Transverse colon (tissue), 4 donors: ENCODE measurements around the gene LAMA3.

Source experiments
- EP300 ChIP-seq: sonication (generic); formaldehyde crosslinking; IDR thresholded peaks from one replicate; pipeline ENCODE4 v1.6.1; 2017; ENCODE audit warnings: antibody characterized with exemption, low read depth
- POLR2A ChIP-seq: fragments of 450-650 bp; IDR thresholded peaks from one replicate; pipeline ENCODE4 v1.6.1; 2016; ENCODE audit warnings: antibody characterized with exemption, mild to moderate bottlenecking, moderate library complexity
- POLR2AphosphoS5 ChIP-seq, 3 donors: sonication (generic); formaldehyde crosslinking; IDR thresholded peaks; one replicate each; pipeline ENCODE4 v1.6.1; 2016; ENCODE audit warnings: antibody characterized with exemption in 3 of 3
- TF ChIP-seq, protein P1 (sequence below), 5 experiments: fragments of 200-600 bp in 3 of 5; fragments of 450-650 bp in 2 of 5; sonication (generic) in 3 of 5; IDR thresholded peaks; 1 replicate in 2 of 5; 2 replicates in 3 of 5; pipeline ENCODE4 v1.5.1; 2016 to 2017; ENCODE audit warnings: antibody characterized with exemption in 5 of 5, inconsistent platforms in 3 of 5, mild to moderate bottlenecking in 2 of 5, moderate library complexity in 1 of 5

DNA sequence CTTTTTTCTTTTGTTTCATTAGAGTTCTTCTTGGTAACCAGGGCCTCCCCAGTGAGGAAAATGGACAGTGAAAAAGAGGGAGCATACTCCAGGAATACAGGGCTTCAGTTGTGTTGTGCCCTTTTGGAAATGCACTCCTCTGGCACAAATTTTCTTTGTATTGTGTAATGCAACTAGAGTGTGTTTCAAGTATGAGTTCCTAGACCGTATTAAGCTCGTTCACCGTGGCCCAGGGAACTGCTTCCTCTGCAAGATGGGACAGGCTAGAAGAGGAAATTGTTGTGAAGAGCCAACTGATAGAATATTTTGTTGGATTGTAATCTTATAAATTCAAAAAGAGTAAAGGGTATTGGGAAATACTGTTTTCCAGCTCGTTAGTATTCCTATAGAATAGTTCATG is 188.1 kb downstream of the LAMA3 start:
- TF ChIP-seq, protein P1, sequence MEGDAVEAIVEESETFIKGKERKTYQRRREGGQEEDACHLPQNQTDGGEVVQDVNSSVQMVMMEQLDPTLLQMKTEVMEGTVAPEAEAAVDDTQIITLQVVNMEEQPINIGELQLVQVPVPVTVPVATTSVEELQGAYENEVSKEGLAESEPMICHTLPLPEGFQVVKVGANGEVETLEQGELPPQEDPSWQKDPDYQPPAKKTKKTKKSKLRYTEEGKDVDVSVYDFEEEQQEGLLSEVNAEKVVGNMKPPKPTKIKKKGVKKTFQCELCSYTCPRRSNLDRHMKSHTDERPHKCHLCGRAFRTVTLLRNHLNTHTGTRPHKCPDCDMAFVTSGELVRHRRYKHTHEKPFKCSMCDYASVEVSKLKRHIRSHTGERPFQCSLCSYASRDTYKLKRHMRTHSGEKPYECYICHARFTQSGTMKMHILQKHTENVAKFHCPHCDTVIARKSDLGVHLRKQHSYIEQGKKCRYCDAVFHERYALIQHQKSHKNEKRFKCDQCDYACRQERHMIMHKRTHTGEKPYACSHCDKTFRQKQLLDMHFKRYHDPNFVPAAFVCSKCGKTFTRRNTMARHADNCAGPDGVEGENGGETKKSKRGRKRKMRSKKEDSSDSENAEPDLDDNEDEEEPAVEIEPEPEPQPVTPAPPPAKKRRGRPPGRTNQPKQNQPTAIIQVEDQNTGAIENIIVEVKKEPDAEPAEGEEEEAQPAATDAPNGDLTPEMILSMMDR (IDR thresholded peaks at IDR 0.05): no peak
- no peak for TF ChIP-seq POLR2AphosphoS5 (IDR thresholded peaks at IDR 0.05)
- no peak for TF ChIP-seq POLR2A
- TF ChIP-seq EP300: no peak
